ENCODE measurements around the gene DNAJC30.

The DNAJC30 gene

DNA sequence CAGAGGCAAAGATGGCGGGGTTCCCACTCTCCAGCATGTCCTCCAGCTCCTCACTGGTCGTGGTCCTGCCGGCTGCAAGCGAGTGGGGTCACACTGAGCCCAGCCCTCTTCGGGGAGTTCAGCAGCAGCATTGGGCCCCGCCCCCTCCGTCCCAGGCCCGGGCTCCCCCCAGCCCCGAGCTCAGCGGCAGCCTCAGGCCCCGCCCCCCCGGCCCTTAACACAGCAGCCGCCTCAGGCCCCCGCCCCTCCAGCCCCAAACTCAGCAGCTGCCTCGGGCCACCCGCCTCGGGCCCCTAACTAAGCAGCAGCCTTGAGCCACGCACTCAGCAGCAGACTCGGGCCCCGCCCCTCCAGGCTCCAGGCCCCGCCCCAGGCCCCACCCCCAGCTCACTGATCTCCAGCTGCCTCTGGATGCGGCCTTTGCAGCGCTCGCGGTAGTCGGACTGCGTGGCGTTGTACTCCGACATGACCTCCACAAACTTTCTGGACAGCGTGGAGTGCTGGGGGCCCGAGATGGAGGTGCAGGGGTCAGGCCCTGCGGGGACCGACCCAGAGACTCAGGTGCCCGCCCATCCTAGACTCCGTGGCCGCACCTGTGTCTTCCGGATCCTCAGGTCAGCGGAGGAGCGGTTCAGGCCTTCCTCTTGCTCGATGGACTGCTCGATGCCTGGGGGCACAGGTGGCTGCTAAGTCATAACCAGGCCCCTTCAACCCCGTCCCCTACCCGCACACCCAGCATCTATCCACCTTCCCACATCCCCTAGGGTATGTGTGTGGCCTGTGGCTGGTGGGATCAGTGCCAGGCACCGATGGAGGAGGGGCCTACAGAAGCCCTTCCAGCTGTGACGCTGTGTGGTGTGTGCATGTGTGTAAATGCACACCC is 20.7 kb upstream of the DNAJC30 start:
- H3K4me3 ChIP-seq (ENCODE audit: low read depth, low read length) = no peak overlapping the region
- peak; percentile 71 for DNase-seq (ENCODE audit: low read depth, low spot score)
- no peak for TF ChIP-seq CTCF (IDR thresholded peaks at IDR 0.05; ENCODE audit: low read depth, low read length)
- in situ Hi-C loops (cut with HindIII; ENCODE audit: low sequenced_read_pairs) = no loop called here

GRCh38 chr7:73703225-73703624 is 20.0 kb upstream of the DNAJC30 start:
- in situ Hi-C loops (cut with HindIII; ENCODE audit: low sequenced_read_pairs) = no loop called here
- TF ChIP-seq CTCF (IDR thresholded peaks at IDR 0.05; ENCODE audit: low read depth, low read length) = no peak
- DNase-seq (ENCODE audit: low read depth, low spot score) = no peak
- no peak overlapping the region for H3K4me3 ChIP-seq (ENCODE audit: low read depth, low read length)

DNA sequence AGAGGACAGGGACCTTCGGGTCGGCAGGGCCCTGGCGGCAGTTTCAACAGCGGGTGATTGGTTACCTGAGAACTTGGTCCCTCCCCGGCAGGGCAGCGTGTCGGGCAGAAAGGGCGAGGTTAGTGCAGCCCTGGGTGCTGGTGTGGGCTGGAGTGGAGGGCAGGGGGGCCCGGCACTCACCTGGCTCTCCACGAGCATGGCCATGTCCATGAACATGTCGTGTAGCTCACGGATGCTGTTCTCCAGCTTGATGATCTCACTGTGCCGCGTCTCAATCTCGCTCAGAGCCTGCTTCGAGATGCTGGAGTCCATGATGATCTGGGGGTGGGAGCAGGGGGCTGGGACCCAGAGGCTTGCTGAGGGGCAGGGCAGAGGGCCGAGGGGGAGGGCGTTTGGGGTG is 19.4 kb upstream of the DNAJC30 start:
- no peak for TF ChIP-seq CTCF (IDR thresholded peaks at IDR 0.05; ENCODE audit: low read depth, low read length)
- no peak overlapping the region for H3K4me3 ChIP-seq (ENCODE audit: low read depth, low read length)
- DNase-seq (ENCODE audit: low read depth, low spot score) = no peak
- in situ Hi-C loops (cut with HindIII; ENCODE audit: low sequenced_read_pairs) = no loop called here

- no peak overlapping the region for H3K4me3 ChIP-seq (ENCODE audit: low read depth, low read length)
- TF ChIP-seq CTCF (IDR thresholded peaks at IDR 0.05; ENCODE audit: low read depth, low read length) = no peak
- DNase-seq (ENCODE audit: low read depth, low spot score) = no peak
- in situ Hi-C loops (cut with HindIII; ENCODE audit: low sequenced_read_pairs) = no loop called here
Measured at GRCh38 chr7:73702226-73702625, 19.0 kb upstream of the DNAJC30 start.

- peak; percentile 76 for DNase-seq (ENCODE audit: low read depth, low spot score)
- peak; percentile 73 for TF ChIP-seq CTCF (IDR thresholded peaks at IDR 0.05; ENCODE audit: low read depth, low read length)
- in situ Hi-C loops (cut with HindIII; ENCODE audit: low sequenced_read_pairs) = no loop called here
- no peak overlapping the region for H3K4me3 ChIP-seq (ENCODE audit: low read depth, low read length)
Measured at GRCh38 chr7:73701357-73701995, 18.2 kb upstream of the DNAJC30 start.

DNA sequence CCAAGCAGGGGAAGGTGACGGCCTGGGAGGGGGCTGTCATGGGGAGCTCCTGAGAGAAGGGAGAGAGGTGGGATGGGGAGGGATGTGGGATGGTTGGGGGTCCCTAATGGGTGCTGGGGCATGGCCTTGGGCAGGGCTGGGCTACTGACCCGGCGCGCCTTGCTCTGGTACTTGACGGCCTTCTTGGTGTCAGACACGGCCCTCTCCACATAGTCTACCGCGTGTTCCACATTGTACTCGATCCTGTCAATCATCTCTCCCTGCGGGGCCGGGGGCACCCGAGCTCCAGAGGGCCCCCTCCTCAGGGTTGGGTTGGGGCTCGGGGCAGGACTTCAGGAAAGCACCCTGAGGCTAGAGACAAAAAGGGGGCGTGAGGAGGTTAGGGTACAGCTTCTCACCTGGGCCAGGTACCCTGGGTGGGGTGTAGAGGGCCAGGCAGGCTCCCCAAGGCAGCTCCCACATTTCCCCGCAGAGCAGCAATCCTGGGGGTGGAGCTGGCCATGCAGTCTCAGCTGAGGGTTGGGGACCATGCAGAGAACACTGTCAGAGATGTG is 17.4 kb upstream of the DNAJC30 start:
- in situ Hi-C loops (cut with HindIII; ENCODE audit: low sequenced_read_pairs) = no loop called here
- H3K4me3 ChIP-seq (ENCODE audit: low read depth, low read length) = no peak overlapping the region
- no peak for DNase-seq (ENCODE audit: low read depth, low spot score)
- TF ChIP-seq CTCF (IDR thresholded peaks at IDR 0.05; ENCODE audit: low read depth, low read length) = no peak
